Stimulated activated CD4-positive, alpha-beta T cell treated with anti-CD3 and anti-CD28 coated beads, Interleukin-15, amount 100 ng/mL, for 24 hours (primary cell): ENCODE data around the gene MRPL9.

Experiments
- DNase-seq: peaks from one replicate; pipeline ENCODE4 v3.0.0-alpha.2; 2020

The MRPL9 gene

DNA sequence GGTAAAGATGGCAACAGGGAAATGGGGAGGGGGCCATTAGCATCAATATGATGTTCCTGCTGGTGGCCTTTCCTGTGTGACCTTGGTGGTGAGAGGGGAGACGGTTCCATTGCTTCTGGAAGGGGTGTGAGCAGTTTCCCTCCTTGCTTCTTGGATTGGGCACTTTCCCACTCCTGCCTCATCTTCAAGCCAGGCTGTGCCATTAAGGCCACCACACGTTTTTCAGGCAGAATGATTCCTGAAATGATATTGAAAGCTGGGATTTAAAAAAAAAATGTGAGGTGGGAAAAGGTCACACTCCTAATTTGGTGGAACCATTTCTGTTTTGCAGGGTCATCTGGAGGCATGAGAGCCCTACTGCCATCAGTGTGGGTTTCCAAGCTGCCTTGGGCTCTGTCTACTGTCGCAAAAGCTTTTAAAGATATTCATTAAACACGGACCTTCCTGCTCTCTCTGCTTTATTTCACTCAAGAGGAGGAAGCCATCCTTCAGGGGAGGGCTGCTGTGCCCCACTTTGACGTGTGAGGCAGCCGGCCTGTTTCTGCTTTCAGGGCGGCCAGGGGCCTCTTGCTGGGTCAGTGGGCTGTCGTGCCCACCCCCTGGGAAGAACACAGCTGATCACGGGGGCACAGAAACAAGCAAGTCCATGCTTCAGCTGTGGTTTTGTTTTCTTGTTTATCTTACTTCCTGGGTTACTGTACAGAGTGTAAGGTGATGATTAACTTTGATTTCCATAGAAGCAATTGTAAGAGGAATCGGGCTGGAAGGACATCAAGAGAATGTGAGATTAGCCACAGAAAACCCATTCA, 33.9 kb downstream of the MRPL9 start:
- no peak for DNase-seq

DNA sequence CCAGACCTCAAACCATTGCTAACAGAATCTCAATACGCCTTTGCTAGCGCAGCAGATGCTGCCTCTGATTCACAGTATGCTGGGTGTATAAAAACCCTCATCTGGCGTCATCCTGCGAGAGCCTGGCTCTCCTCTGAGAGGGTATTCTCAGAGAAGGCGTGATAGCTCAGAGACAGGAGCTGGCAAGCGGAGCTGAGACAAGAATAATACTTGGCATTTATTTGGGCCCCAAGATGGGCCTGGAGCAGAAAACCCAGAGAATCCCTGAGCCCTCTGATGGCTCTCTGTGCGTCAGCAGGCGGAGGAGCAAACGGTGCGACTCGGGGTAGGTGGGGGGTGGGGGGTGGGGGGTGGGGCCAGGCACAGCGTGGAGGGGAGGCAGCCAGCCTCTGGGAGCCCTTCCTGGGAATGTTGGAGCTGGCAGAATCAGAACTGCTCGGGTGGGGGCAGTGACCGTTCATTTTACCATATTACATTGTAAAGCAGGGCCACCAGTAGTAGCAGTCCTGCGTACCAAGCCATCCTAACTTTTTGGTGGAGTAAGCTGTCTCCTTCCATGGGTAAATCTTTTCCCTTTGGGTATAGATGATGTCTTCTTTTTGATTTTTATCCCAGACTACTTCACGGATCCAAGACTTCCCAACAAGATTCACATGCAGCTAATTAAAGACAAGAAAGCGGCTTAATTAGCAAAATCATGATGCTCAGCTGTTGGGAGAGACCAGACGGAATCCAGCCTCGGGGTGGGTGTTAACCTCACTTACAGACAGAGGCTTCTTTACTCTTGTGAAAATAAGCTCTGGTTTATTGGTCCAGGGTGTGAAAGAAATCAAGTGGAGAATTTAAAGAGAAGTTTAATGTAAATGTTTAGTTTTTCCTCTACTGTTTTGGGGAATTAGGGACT, 34.9 kb downstream of the MRPL9 start:
- no peak for DNase-seq

GRCh38 chr1:151723726-151724370, 39.4 kb downstream of the MRPL9 start:
- DNase-seq: no peak

DNA sequence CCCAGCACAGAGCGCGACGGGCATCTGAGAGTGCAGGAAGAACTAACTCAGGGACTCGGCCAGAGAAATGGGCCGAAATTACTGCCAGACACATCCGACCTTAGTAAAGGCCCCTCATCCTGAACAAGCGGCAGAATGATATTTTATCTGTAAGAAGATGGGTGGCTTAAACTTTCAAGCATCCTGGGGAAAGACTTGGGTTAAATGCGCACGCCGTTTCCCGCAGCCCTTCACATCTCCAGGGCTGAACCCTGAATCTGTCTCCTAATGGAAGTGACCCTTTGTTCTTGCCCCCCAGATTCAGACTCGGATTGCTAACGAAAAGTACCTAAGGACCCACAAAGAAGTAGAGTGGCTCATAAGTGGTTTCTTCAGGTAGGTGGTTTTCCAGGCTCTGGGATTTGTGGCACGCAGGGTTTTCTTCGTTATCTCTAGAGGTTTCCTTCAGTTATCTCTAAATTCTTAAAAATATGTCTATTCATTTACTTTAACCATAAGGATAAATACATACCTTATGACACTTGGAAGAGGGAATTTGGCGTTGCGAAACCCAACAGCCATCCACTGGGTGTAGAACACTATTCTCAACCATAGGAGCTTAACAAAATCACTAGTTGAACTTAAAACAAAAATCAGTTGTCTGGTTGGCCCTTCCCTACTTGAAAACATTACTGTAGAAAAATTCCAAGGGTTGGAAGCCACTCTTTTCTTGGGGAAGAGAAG, 41.3 kb downstream of the MRPL9 start:
- DNase-seq: no peak

DNA sequence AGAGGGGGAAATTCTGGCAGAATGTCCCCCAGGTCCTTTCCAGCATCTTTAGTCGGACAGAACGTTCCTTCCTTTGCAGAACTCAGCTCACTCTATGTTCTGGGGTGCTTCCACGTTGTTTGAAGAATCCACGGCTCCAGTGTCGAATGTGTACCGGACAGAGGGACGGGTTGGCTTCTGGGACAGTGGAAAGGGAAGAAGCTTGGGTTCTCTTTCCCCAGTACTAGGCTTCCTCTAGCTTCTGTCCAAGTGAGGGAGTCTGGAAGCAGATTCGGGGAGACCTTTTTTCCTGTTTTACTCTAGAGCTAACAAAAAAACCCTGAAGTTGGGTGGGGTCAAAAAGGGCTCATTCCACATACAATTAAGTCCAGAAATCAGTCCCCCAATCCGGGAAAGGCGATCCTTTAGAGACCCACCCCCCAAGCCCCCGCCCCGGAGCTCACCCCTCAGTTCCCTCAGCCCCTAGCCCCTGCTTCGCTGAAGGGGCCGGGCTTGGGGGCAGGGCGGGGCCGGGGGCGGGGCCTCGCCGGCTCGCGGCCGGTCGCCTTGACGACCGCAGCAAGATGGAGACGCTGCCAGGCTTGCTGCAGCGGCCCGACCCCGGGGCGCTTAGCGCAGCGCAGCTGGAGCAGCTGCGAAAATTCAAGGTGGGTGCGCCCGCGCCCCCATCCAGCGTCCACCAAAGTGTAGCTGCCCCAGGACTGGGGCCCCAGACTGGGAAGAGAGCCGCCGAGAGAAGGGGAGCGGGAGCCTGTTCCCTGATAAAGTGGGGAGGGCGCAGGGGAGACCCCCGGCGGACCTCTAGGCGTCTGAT, 42.1 kb downstream of the MRPL9 start, which contains the start of gene RIIAD1:
TSS of gene RIIAD1 (plus strand) at position 549 of the 814 bp plus-strand sequence. CDS start at position 564, 15 bp downstream.
- peak; percentile 47 for DNase-seq

DNA sequence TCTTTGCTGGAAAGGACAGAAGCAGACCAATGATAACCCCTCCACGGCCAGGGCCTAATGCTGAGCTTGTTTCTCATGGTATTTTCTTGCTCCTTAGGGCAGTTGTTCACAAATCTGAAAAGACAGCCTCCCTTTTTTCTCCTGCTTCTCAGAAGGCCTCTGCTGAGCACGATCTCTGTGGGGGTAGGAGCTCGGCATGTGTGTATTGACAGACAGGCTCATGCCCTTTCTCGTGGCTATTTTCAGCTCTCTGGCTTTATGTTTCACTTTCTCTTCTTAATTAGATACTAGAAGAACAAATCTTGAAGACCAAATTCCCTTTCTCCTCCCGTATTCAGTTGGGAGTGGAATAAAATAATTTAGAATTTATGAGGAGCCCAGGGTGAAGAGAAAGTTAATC, 42.7 kb downstream of the MRPL9 start:
- DNase-seq: no peak

GRCh38 chr1:151720125-151720524, 43.2 kb downstream of the MRPL9 start:
- no peak for DNase-seq

DNA sequence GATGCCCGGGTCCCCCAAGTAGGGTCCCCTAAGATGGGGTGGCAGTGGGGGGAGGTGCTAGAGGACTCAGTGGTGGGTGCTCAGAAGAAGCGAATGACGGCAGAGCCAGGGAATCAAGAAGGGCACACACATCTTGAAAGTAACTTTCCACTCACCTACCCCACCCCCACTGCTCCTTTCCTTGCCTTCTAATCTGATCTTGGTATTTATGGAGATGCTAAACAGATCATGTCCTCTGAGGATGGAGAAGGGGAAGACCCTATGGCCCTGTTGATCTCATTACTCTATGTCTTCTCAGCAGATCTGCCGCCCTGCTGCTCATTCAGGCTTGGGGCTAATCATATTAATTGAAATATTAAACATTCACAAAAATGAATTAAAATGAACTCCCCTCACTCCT, 44.6 kb downstream of the MRPL9 start:
- DNase-seq: no peak

- DNase-seq: no peak
Measured at GRCh38 chr1:151718011-151718431, 45.3 kb downstream of the MRPL9 start.

DNA sequence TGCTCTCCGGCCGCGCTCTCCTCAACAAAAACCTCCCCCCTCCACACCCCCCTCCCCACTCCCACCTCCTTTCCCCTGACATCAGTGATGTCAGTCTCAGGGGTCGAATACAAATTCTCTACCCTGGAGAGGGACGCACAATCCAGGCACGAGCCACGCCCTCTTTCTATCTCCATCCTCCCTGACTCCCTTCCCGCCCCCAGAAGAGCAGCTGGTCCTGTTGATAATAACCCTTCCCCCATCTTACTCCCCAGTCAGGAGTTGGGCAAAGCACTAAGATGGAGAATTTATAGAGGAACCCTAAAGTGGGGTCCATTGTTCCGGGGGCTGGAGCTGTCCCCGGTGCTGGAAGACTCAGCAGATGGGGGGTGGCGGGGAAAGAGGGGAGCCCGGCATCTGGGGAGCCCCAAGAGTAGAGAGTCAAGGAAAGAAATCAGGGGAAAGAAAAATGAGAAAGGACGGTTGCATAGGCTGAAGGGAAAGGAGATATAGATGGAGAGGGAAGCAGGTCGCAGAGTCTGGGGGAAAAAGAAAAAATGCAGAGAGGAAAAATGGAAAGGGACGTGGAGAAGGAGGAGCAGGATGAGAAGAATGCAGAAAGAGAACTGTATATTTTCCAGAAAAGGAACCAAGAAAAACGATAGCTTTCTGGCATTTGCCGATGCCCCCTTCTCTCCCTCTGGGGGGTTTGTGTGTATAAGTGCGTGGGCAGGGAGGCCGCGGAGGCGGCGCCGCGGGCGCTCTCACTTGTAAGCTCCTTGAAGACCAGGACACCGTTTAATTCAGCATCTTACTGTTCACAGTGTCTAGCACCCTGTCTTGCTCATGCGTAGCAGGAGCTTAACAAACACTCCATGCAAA, 46.3 kb downstream of the MRPL9 start, which contains the start of gene CELF3:
TSS of gene CELF3 (minus strand) at position 33 of the 861 bp plus-strand sequence. CDS start 783 bp downstream, outside the sequence.
- DNase-seq: peak; percentile 19

DNA sequence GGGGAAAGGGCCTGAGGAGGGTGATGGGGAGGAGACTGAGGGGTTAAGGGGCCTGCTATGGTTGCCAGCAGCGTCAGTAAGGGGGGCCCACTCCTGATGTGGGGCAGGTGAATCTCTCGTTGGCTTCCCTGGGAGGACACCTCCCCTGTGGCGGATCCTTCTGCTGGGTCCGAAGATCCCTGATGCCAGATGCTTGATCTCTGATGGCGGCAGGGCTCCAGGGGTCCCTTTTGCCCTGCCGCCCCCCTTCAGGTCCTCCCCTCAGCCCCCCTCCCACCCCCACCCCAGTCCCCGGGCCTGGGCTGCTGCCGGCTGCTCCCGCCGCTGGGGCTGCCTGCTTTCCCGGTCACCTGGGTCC, 46.9 kb downstream of the MRPL9 start:
- no peak for DNase-seq

DNA sequence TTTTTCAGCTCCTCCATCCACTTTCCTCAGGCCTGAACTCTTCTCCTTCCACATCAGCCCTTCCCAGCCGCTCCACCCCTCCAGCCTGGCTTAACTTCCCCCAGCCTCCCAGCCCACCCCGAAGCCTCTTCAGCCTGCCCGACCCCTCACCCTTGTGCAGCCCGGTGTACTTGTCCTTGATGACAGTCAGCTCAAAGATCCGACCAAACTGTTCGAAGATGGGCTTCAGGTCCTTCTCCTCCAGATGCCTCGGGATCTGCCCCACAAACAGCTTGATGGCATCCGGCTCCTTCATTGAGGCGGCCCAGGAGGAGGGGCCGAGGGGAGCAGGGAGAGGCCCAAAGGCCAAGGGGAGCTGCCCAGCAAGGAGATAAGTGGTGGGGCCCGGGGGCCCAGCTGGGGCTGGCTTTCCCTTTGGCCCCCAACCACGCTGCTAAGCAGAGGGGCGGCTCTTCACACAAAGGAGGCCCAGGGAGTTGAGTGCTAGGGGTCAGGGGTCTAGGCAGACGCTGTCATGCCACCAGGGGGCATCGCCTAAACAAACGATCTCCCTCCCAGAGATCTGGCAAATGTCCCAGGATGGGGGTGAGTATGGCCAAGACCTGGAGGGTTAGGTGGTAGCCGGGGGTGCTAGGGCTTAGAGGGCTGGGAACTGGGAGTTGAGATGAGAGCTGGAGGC, 47.4 kb downstream of the MRPL9 start:
- no peak for DNase-seq

- no peak for DNase-seq
Measured at GRCh38 chr1:151714820-151715725, 48.2 kb downstream of the MRPL9 start.

DNA sequence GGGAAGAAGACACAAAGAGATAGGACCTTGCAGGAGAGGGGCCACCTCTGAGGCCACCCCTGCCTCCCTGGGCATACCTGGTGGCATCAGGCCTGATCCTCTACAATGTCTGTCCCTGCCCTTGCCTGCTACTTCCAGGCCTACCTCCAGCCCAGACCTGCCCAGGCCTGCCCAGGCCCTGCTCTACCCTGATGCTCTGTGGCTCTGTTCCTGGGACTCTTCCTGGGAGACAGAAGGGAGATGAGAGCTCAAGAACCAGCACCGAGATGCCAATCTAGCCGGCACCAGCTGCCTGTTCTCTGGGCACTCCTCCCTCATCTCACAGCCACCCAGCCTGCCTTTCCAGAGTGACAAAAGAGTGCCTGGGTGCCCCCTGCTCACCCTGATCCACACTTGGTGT, 49.4 kb downstream of the MRPL9 start:
- no peak for DNase-seq

- DNase-seq: no peak
Measured at GRCh38 chr1:151713044-151713443, 50.3 kb downstream of the MRPL9 start.

DNA sequence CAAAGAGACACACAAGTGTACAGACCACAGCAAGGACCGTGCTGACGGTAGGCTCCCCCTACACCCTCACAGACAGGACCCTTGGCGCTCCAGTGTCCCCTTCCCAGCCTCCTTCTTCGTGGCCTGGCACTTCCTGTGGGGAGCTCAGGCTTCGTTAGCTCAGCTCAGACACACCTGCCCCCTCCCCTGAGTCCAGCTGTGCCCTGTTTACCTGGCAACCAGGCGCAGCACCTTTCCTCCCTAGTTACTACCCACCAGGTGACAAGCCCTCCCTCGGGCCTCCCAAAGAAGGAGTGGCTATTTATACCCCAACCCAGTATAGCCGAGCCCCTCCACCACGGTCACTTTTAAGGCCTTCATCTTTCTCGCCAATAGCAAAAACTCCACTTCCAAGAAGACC, 51.3 kb downstream of the MRPL9 start:
- no peak for DNase-seq

DNA sequence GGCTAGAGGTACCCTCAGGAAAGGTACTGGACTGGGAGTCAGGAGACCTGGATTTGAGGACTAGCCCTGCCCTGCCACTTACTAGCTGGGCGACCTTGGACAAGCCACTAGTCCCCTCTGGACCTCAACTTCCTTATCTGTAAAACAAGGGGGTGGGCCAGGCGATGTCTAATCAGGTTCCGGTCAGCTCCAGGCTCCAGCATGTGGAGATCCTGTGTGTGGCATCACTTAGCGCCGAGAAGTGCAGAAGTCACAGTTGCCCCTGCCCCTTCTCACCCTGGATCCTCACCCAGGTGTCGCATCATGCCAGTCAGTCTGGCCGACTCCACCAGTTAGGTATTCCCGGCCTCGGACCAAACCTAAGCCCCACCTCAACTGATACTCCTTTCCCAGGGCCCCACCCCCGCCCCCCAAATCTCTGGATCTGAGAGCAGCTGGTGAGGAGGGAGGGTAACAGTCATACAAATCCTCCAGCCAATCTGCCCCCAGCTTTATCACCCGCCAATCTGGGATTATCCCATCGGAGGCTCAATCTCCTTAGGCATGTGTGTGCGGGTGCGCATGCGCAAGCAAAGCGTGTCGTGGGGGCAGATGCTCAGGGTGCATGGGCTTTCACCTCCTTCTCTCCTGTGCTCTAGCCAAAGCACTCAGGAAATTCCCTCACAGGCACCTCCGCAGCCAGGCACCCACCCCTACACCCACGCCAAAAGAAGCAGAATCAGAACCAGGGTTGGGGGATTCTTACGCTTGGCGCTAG, 52.1 kb downstream of the MRPL9 start:
- DNase-seq: no peak

DNA sequence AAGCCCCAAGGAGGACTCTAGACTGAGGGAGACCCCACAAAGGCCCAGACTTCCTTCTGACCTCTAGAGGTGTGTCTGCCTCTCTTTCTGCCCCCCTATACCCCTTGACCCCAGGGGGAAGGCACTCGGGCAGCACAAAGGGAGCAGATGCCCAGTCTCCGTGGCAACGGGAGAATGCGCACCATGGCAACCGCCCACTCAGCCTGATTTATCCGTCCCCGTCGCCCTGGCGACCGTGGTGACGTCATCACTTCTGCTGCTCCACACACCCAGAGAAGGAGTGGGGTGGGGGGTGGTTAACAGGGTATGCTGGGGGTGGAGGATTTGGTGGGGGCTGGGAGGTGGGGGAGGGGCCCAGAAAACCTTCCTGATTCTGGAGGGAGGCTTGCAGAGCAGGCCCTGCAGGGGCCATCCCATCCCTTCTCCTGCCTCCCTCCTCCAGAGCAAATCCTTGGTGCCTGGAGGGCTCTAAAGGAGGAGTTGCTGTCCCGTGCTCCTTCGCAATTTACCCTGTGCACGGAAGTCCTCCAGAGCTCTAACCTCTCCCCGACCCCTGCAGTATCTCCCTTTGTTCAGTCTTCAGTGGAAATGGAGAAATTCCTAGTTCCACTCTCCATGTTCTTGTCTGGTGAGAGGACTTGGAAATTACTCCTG, 53.0 kb downstream of the MRPL9 start:
- peak; percentile 62 for DNase-seq
